Activated CD4-positive, alpha-beta memory T cell treated with anti-CD3 and anti-CD28 coated beads for 36 hours (primary cell): Measurements from ENCODE around the gene PARP15. TPM values are rescaled to one million over a fixed set of nuclear protein-coding genes. Genes with fewer than 3 reads are reported as not detected.
A peak's percentile ranks its signal among the peaks of the same experiment; 100 is the strongest.

Source experiments
- CTCF ChIA-PET: fragments of 350-600 bp; sonication (Branson Sonifier 250); formaldehyde crosslinking; loops from one replicate; lab custom pipeline; 2021; ENCODE audit warnings: antibody characterized with exemption, inconsistent platforms; lab: Charles Lee
- POLR2A ChIA-PET: fragments of 350-600 bp; sonication (Branson Sonifier 250); formaldehyde crosslinking; loops from one replicate; lab custom pipeline; 2021; ENCODE audit warnings: antibody characterized with exemption; lab: Charles Lee
- DNase-seq: peaks from one replicate; pipeline ENCODE4 v3.0.0-alpha.2; 2020
- H3K27ac Mint-ChIP-seq: one replicate; pipeline ENCODE4 v1.8.0; 2021; ENCODE audit warnings: mixed read lengths
- H3K27me3 Mint-ChIP-seq: one replicate; pipeline ENCODE4 v1.8.0; 2021; ENCODE audit warnings: mixed read lengths
- H3K36me3 Mint-ChIP-seq: one replicate; pipeline ENCODE4 v1.8.0; 2021; ENCODE audit warnings: mixed read lengths
- H3K4me1 Mint-ChIP-seq: one replicate; pipeline ENCODE4 v1.8.0; 2021; ENCODE audit warnings: low read depth, mixed read lengths
- H3K4me3 Mint-ChIP-seq: one replicate; pipeline ENCODE4 v1.8.0; 2021; ENCODE audit warnings: mild to moderate bottlenecking, mixed read lengths
- H3K9me3 Mint-ChIP-seq: one replicate; pipeline ENCODE4 v1.8.0; 2021; ENCODE audit warnings: mixed read lengths
- intact Hi-C: fragments of 100-400 bp; cut with micrococcal nuclease; formaldehyde crosslinking; loops from one replicate; pipeline ENCODE4 v1.15.1; 2023
- total RNA-seq, 2 experiments: library from RNA; stranded (reverse); gene quantifications; one replicate each; pipeline ENCODE4 v1.2.3, GENCODE V29; 2021

Gene PARP15
- total RNA-seq, 2 experiments from 2014 or later, result 9.1 to 11.0 TPM

DNA sequence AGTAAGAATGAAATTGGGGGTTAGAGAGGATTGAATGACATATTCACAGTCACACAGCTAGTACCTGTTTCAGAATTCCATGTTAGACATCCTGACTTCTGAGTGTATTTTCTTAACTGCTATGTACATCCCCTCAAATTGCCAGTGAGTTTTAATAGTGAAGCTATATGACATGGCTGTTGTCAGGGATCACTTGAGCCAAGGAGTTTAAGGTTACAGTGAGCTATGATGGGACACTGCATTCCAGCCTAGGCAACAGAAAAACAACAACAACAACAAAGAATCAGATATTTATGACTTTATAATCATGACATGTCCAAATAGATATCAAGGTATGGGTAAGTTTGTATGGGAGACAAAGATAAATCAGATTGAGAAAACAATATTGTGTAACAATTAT lies 16.6 kb downstream of the PARP15 start:
- Mint-ChIP-seq H3K27ac (no peak overlapping the region), H3K36me3 (peaks cover 14% of the 10 kb centered on the region), H3K9me3 (no peaks in the 10 kb centered on the region), H3K27me3 (no peaks in the 10 kb centered on the region), H3K4me1 (peaks cover 7% of the 10 kb centered on the region), H3K4me3 (no peak overlapping the region)
- intact Hi-C loops, result no loop called here
- POLR2A ChIA-PET, result no interaction called here
- CTCF ChIA-PET, result no interaction called here
- no peak for DNase-seq

DNA sequence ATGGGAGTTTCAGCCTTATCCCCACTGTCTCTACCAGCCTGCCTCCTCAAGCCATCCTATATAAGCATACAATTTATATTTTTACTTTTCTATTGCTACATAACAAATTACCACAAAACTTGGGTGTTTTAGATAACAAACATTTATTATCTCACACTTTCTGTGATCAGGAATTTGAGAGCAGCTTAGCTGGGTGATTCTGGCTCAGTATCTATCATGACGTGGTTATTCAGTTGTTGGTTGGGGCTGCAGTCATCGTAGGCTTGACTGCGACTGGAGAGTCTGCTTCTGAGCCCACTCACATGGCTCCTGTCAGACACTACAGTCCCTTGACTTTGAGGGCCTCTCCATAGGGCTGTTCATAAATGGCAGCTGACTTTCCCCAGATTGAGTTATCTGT lies 20.7 kb downstream of the PARP15 start:
- Mint-ChIP-seq H3K9me3 (no peaks in the 10 kb centered on the region), H3K36me3 (peaks cover 4% of the 10 kb centered on the region), H3K27me3 (no peaks in the 10 kb centered on the region), H3K27ac (no peak overlapping the region), H3K4me1 (peaks cover 7% of the 10 kb centered on the region), H3K4me3 (no peak overlapping the region)
- no peak for DNase-seq
- ChIA-PET POLR2A (no interaction called here), CTCF (interaction anchor here (0.7 kb wide), 1 partner anchor 81 kb away, joined by 3 read pairs; no protein-coding TSS in a partner anchor)
- intact Hi-C loops, result no loop called here

DNA sequence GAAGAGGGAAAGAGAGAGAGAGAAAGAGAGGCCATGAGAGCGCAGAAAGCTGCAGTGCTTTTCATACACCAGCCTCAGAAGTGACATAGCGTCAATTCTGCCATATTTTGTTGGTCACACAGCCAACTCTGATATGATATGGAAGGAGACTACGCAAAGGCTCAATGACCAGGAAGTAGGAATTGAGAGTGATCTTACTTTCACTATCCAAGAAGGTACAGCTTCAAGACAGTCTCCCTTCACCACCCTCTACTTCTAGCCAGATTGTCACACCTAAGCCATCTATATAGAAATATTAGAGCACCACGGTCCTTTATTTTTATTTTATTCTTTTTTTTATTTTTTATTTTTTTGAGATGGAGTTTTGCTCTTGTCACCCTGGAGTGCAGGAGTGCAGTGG lies 21.1 kb downstream of the PARP15 start:
- no peak for DNase-seq
- no peak overlapping the region for H3K27ac Mint-ChIP-seq
- POLR2A ChIA-PET, result no interaction called here
- H3K27me3 Mint-ChIP-seq, result no peaks in the 10 kb centered on the region
- H3K4me1 Mint-ChIP-seq, result peaks cover 7% of the 10 kb centered on the region
- intact Hi-C loops, result no loop called here
- no peak overlapping the region for H3K4me3 Mint-ChIP-seq
- no peaks in the 10 kb centered on the region for H3K9me3 Mint-ChIP-seq
- CTCF ChIA-PET, result interaction anchor here (0.7 kb wide), 1 partner anchor 81 kb away, joined by 3 read pairs; no protein-coding TSS in a partner anchor
- H3K36me3 Mint-ChIP-seq, result peaks cover 4% of the 10 kb centered on the region

DNA sequence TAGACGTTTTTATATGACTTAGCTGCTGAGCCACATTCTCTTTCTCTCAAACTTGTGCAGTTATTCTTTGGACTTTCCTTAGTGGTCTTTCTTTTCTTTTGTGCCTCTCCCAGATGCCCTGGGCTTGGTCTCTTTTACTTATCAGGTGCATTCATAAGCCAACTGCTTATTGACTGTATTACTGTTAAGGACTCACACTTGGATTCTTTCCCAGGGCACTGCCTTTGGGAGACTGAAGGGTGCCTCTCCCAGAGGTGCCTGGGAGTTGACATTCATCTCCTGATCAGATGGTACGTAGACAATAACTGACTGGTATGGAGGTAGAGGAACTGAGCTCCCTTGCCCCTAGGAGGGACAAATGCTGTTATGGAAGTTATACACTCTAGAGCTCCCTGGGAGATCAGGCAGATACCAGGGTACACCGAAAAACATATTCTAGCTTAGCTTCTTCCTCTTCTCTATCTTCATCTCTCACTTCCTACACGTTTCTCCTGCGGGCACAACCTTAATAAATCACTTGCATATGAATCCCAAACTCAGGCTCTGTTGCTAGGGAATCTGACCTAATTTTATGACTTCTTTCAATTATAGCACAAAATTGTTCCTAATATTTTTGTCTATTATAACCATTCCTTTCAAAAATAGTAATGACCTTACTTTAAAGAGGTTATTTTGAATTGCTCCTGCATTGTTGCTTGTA lies 24.7 kb downstream of the PARP15 start:
- Mint-ChIP-seq H3K4me3 (no peak overlapping the region), H3K4me1 (peaks cover 8% of the 10 kb centered on the region), H3K27me3 (no peaks in the 10 kb centered on the region), H3K27ac (no peak overlapping the region), H3K36me3 (peaks cover 3% of the 10 kb centered on the region), H3K9me3 (no peaks in the 10 kb centered on the region)
- CTCF ChIA-PET, result no interaction called here
- POLR2A ChIA-PET, result no interaction called here
- DNase-seq, result no peak
- intact Hi-C loops, result no loop called here

GRCh38 chr3:122603056-122603455 lies 25.6 kb downstream of the PARP15 start:
- no peaks in the 10 kb centered on the region for H3K27me3 Mint-ChIP-seq
- peaks cover 8% of the 10 kb centered on the region for H3K4me1 Mint-ChIP-seq
- no peak overlapping the region for H3K27ac Mint-ChIP-seq
- peaks cover 6% of the 10 kb centered on the region for H3K36me3 Mint-ChIP-seq
- CTCF ChIA-PET, result no interaction called here
- no peak overlapping the region for H3K4me3 Mint-ChIP-seq
- no peaks in the 10 kb centered on the region for H3K9me3 Mint-ChIP-seq
- POLR2A ChIA-PET, result no interaction called here
- DNase-seq, result no peak
- intact Hi-C loops, result no loop called here

GRCh38 chr3:122606330-122606729 lies 28.9 kb downstream of the PARP15 start:
- Mint-ChIP-seq H3K4me1 (peaks cover 23% of the 10 kb centered on the region), H3K27me3 (no peaks in the 10 kb centered on the region), H3K4me3 (no peak overlapping the region), H3K36me3 (peaks cover 20% of the 10 kb centered on the region), H3K9me3 (peaks cover 10% of the 10 kb centered on the region), H3K27ac (no peak overlapping the region)
- intact Hi-C loops, result no loop called here
- ChIA-PET CTCF (no interaction called here), POLR2A (no interaction called here)
- DNase-seq, result no peak

- no peaks in the 10 kb centered on the region for H3K27me3 Mint-ChIP-seq
- DNase-seq, result no peak
- POLR2A ChIA-PET, result no interaction called here
- H3K4me1 Mint-ChIP-seq, result peaks cover 21% of the 10 kb centered on the region
- H3K4me3 Mint-ChIP-seq, result no peak overlapping the region
- intact Hi-C loops, result no loop called here
- H3K9me3 Mint-ChIP-seq, result peaks cover 10% of the 10 kb centered on the region
- H3K36me3 Mint-ChIP-seq, result peaks cover 30% of the 10 kb centered on the region
- H3K27ac Mint-ChIP-seq, result peak overlapping the region; percentile 87
- CTCF ChIA-PET, result interaction anchor here (0.6 kb wide), 1 partner anchor 329 kb away, joined by 3 read pairs; no protein-coding TSS in a partner anchor
Observed at GRCh38 chr3:122608916-122609315, 31.5 kb downstream of the PARP15 start.

- peaks cover 10% of the 10 kb centered on the region for H3K9me3 Mint-ChIP-seq
- ChIA-PET POLR2A (interaction anchor here (0.8 to 1.3 kb wide), 7 partner anchors 23 to 59 kb away, joined by 3 to 9 read pairs (median 3); partner anchors contain the start of genes DTX3L, PARP15 and PARP9), CTCF (interaction anchor here (0.8 to 0.9 kb wide), 2 partner anchors 51 to 69 kb away, joined by 3 to 5 read pairs; no protein-coding TSS in a partner anchor)
- intact Hi-C loops, result loop anchor here (1.0 kb wide), 8 partner anchors 23 to 127 kb away; partner anchors contain the start of genes DTX3L and PARP9
- peak; percentile 37 for DNase-seq
- H3K27me3 Mint-ChIP-seq, result no peaks in the 10 kb centered on the region
- peaks cover 21% of the 10 kb centered on the region for H3K4me1 Mint-ChIP-seq
- H3K27ac Mint-ChIP-seq, result peak overlapping the region; percentile 87
- H3K4me3 Mint-ChIP-seq, result peak overlapping the region; percentile 17
- H3K36me3 Mint-ChIP-seq, result peaks cover 30% of the 10 kb centered on the region
Observed at GRCh38 chr3:122609798-122610559, 32.5 kb downstream of the PARP15 start.

GRCh38 chr3:122612696-122613095 lies 35.2 kb downstream of the PARP15 start:
- intact Hi-C loops, result no loop called here
- no peak overlapping the region for H3K27ac Mint-ChIP-seq
- peaks cover 39% of the 10 kb centered on the region for H3K36me3 Mint-ChIP-seq
- CTCF ChIA-PET, result interaction anchor here (1.4 kb wide), 1 partner anchor 67 kb away, joined by 3 read pairs; no protein-coding TSS in a partner anchor
- peaks cover 10% of the 10 kb centered on the region for H3K9me3 Mint-ChIP-seq
- no peaks in the 10 kb centered on the region for H3K27me3 Mint-ChIP-seq
- H3K4me3 Mint-ChIP-seq, result no peak overlapping the region
- H3K4me1 Mint-ChIP-seq, result peaks cover 21% of the 10 kb centered on the region
- no peak for DNase-seq
- POLR2A ChIA-PET, result interaction anchor here (1.3 kb wide), 1 partner anchor 48 kb away, joined by 3 read pairs; no protein-coding TSS in a partner anchor

- H3K4me3 Mint-ChIP-seq, result no peak overlapping the region
- no peaks in the 10 kb centered on the region for H3K27me3 Mint-ChIP-seq
- peaks cover 7% of the 10 kb centered on the region for H3K9me3 Mint-ChIP-seq
- DNase-seq, result no peak
- H3K27ac Mint-ChIP-seq, result no peak overlapping the region
- H3K4me1 Mint-ChIP-seq, result peaks cover 5% of the 10 kb centered on the region
- POLR2A ChIA-PET, result no interaction called here
- peaks cover 37% of the 10 kb centered on the region for H3K36me3 Mint-ChIP-seq
- CTCF ChIA-PET, result interaction anchor here (1.9 kb wide), 1 partner anchor 64 kb away, joined by 7 read pairs; no protein-coding TSS in a partner anchor
- intact Hi-C loops, result no loop called here
Observed at GRCh38 chr3:122615303-122615702, 37.9 kb downstream of the PARP15 start.

DNA sequence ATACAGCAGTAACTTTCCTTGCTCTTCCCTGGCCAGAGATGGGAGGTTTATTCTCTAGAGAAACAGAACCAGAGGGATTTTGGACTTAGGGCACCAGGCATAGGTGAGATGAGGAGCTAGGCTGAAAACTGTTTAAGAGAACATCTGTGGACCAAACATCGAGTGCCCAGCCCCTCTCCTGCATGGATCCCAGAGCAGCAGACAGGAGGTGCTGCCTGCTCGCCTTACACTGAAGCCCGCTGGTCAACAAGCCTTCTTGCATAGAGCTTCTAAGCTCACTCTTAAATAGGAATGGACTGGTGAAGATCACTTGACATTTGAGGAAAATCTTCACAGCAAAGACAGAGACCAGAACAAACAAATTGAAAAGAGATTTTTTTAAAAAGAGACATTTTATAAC lies 41.2 kb downstream of the PARP15 start:
- Mint-ChIP-seq H3K27ac (no peak overlapping the region), H3K27me3 (no peaks in the 10 kb centered on the region), H3K4me3 (no peak overlapping the region), H3K36me3 (peaks cover 36% of the 10 kb centered on the region), H3K9me3 (no peaks in the 10 kb centered on the region), H3K4me1 (no peaks in the 10 kb centered on the region)
- DNase-seq, result no peak
- intact Hi-C loops, result no loop called here
- ChIA-PET POLR2A (interaction anchor here (0.6 kb wide), 1 partner anchor 93 kb away, joined by 4 read pairs; no protein-coding TSS in a partner anchor), CTCF (interaction anchor here (1.9 kb wide), 1 partner anchor 60 kb away, joined by 7 read pairs; no protein-coding TSS in a partner anchor)

DNA sequence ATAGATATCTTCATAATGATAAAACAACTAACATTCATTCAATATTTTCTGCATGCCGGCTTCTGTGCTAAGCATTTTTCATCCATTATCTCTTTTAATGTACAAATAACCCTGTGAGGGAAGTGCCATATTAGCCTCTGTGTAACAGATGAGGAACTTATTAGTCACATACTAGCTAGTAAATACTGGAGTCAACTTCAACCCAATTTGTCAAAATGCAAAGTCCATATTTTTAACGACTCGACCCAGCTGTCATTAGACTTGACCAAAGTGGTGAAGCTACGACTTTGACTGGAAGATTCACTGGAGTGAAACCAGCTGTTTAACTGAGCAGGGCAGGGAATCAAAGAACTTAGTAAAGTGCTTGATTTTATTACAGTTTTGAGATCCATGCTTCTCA lies 41.6 kb downstream of the PARP15 start:
- CTCF ChIA-PET, result interaction anchor here (1.9 kb wide), 1 partner anchor 60 kb away, joined by 7 read pairs; no protein-coding TSS in a partner anchor
- Mint-ChIP-seq H3K27me3 (no peaks in the 10 kb centered on the region), H3K4me1 (no peaks in the 10 kb centered on the region), H3K9me3 (no peaks in the 10 kb centered on the region), H3K27ac (no peak overlapping the region), H3K4me3 (no peak overlapping the region), H3K36me3 (peaks cover 36% of the 10 kb centered on the region)
- DNase-seq, result no peak
- intact Hi-C loops, result no loop called here
- POLR2A ChIA-PET, result no interaction called here
